GM12878 (cell line): ENCODE measurements around the gene OTOGL. TPM values are rescaled to one million over a fixed set of nuclear protein-coding genes. Genes with fewer than 3 reads are reported as not detected.

Experiments used
- ATAC-seq: fragments of 200-7000 bp; cut with Tn5 transposase; 3 replicates; pipeline ENCODE4 v1.9.1; 2020; ENCODE audit warnings: mild to moderate bottlenecking, moderate library complexity
- BruUV-seq: library from RNA; stranded (reverse); fragments of 400-500 nt; replicated peaks from 2 replicates; lab custom pipeline; 2021; lab: Mats Ljungman, UMichigan
- CTCF ChIA-PET: fragments of 300-600 bp; sonication (Branson Sonifier 250); formaldehyde crosslinking; extraction: SDS; loops from one replicate; lab custom pipeline; 2021; ENCODE audit warnings: inconsistent platforms; lab: Yijun Ruan, JAX
- POLR2A ChIA-PET: fragments of 350-600 bp; formaldehyde crosslinking; extraction: SDS; loops from one replicate; lab custom pipeline; 2021; ENCODE audit warnings: inconsistent platforms; lab: Charles Lee
- RAD21 ChIA-PET: fragments of 300-600 bp; sonication (Branson Sonifier 250); formaldehyde crosslinking; loops from one replicate; lab custom pipeline; 2023; ENCODE audit warnings: antibody characterized with exemption; ENCODE audit not compliant: unreplicated experiment; lab: Charles Lee
- SMC1A ChIA-PET: fragments of 300-600 bp; sonication (Branson Sonifier 250); formaldehyde crosslinking; loops from one replicate; lab custom pipeline; 2023; ENCODE audit not compliant: unreplicated experiment, uncharacterized antibody; lab: Charles Lee
- DNase-seq: peaks from one replicate; pipeline ENCODE4 v3.0.0-alpha.2; 2011; ENCODE audit warnings: low read depth, low spot score
- FAIRE-seq: peaks from 3 replicates; lab custom pipeline; 2011; peaks lifted over from hg19 to GRCh38; lab: Jason Lieb, UNC
- H2AFZ ChIP-seq: 2 replicates; pipeline ENCODE4 v1.6.0; 2011; ENCODE audit warnings: low read depth, low read length, control low read depth; ENCODE audit not compliant: control insufficient read depth
- H3K27ac ChIP-seq: 2 replicates; pipeline ENCODE4 v1.5.1; 2011; ENCODE audit warnings: control low read depth; ENCODE audit not compliant: control insufficient read depth, insufficient read depth
- H3K27me3 ChIP-seq, 2 experiments: replicated peaks in 1 of 2; 2 replicates each; pipeline versions ENCODE4 v1.6.0 to v1.6.1; 2011; ENCODE audit warnings: low read length in 1 of 2; ENCODE audit not compliant: control insufficient read depth in 2 of 2, insufficient read depth in 2 of 2
- H3K36me3 ChIP-seq, 2 experiments: 2 replicates each; pipeline ENCODE4 v1.5.1; 2011; ENCODE audit warnings: low read length in 1 of 2; ENCODE audit not compliant: control insufficient read depth in 2 of 2, insufficient read depth in 2 of 2
- H3K4me1 ChIP-seq: 2 replicates; pipeline ENCODE4 v1.6.1; 2011; ENCODE audit warnings: mild to moderate bottlenecking, low read length, moderate library complexity, mixed read lengths; ENCODE audit not compliant: control insufficient read depth, insufficient read depth
- H3K4me2 ChIP-seq: 2 replicates; pipeline ENCODE4 v1.6.0; 2011; ENCODE audit warnings: control low read depth; ENCODE audit not compliant: control insufficient read depth, insufficient read depth
- H3K4me3 ChIP-seq: fragments of 200-600 bp; sonication (generic); 2 replicates; pipeline ENCODE4 v1.5.1; 2016
- H3K79me2 ChIP-seq: 2 replicates; pipeline ENCODE4 v1.6.0; 2011; ENCODE audit warnings: low read length; ENCODE audit not compliant: control insufficient read depth, insufficient read depth
- H3K9ac ChIP-seq: 2 replicates; pipeline ENCODE4 v1.8.0; 2011; ENCODE audit warnings: low read length, control low read depth, mixed read lengths; ENCODE audit not compliant: control insufficient read depth, insufficient read depth
- H3K9me3 ChIP-seq: replicated peaks from 3 replicates; pipeline ENCODE4 v1.5.1; 2011; ENCODE audit warnings: mild to moderate bottlenecking, low read length; ENCODE audit not compliant: control insufficient read depth, insufficient read depth
- H4K20me1 ChIP-seq: 2 replicates; pipeline ENCODE4 v1.6.0; 2011; ENCODE audit not compliant: control insufficient read depth, insufficient read depth
- ATF7 ChIP-seq: fragments of 450-650 bp; IDR thresholded peaks from 2 replicates; pipeline ENCODE4 v1.6.1; 2016; ENCODE audit warnings: low read depth, mild to moderate bottlenecking
- CREB1 ChIP-seq: IDR thresholded peaks from 2 replicates; pipeline ENCODE4 v1.6.1; 2012; ENCODE audit warnings: low read depth, mild to moderate bottlenecking, inconsistent platforms
- FOS ChIP-seq: IDR thresholded peaks from 3 replicates; pipeline ENCODE4 v1.6.1; 2011; ENCODE audit warnings: borderline replicate concordance; ENCODE audit not compliant: insufficient read length; ENCODE audit errors: extremely low read depth
- HDGF ChIP-seq: fragments of 450-650 bp; IDR thresholded peaks from 2 replicates; pipeline ENCODE4 v1.6.1; 2016; ENCODE audit warnings: antibody characterized with exemption
- JUND ChIP-seq: IDR thresholded peaks from 2 replicates; pipeline ENCODE4 v1.6.1; 2012; ENCODE audit warnings: low read depth, mild to moderate bottlenecking, low read length, improper control_type of control experiment, moderate library complexity
- NBN ChIP-seq: fragments of 450-650 bp; IDR thresholded peaks from 2 replicates; pipeline ENCODE4 v1.6.1; 2016
- NFYA ChIP-seq: IDR thresholded peaks from 2 replicates; pipeline ENCODE4 v1.6.1; 2011; ENCODE audit warnings: low read depth, mild to moderate bottlenecking, low read length, improper control_type of control experiment, borderline replicate concordance
- PAX8 ChIP-seq: fragments of 450-650 bp; IDR thresholded peaks from 2 replicates; pipeline ENCODE4 v1.6.1; 2017; ENCODE audit warnings: mild to moderate bottlenecking, moderate library complexity
- REST ChIP-seq: IDR thresholded peaks from 2 replicates; pipeline ENCODE4 v1.6.1; 2012; ENCODE audit warnings: mild to moderate bottlenecking, low read depth, low read length
- SMARCA5 ChIP-seq: fragments of 450-650 bp; IDR thresholded peaks from 2 replicates; pipeline ENCODE4 v1.6.1; 2017; ENCODE audit warnings: mild to moderate bottlenecking
- TCF7 ChIP-seq: IDR thresholded peaks from 2 replicates; pipeline ENCODE4 v1.6.1; 2014; ENCODE audit warnings: antibody characterized with exemption, borderline replicate concordance
- ZBTB11 ChIP-seq: fragments of 450-650 bp; formaldehyde crosslinking; IDR thresholded peaks from 2 replicates; pipeline ENCODE4 v1.5.0; 2022; ENCODE audit warnings: mild to moderate bottlenecking, missing genetic modification characterization
- ZNF622 ChIP-seq: fragments of 450-650 bp; IDR thresholded peaks from 2 replicates; pipeline ENCODE4 v1.6.1; 2017; ENCODE audit warnings: mild to moderate bottlenecking, inconsistent platforms
- WGBS: methylation state at CpG from one replicate; pipeline ENCODE4 v1.1.6; 2016; ENCODE audit warnings: low lambda C conversion rate; ENCODE audit not compliant: insufficient replicate concordance, insufficient coverage; ENCODE audit errors: missing lambda C conversion rate; 5-methylcytosine and 5-hydroxymethylcytosine counted together
- in situ Hi-C: fragments of 300-500 bp; cut with MboI; formaldehyde crosslinking; loops from 9 replicates; pipeline ENCODE4 v1.14.3; 2018; ENCODE audit warnings: mixed read lengths
- intact Hi-C: fragments of 100-400 bp; cut with micrococcal nuclease; formaldehyde crosslinking; loops from one replicate; pipeline ENCODE4 v1.14.2; 2022; ENCODE audit not compliant: unreplicated experiment
- polyA plus RNA-seq, 11 experiments: library from polyadenylated mRNA; depleted of rRNA in 4 of 11; unstranded in 6 of 11; stranded (reverse) in 5 of 11; fragments of >200 nt; fragmentation: Nextera tagmentation in 4 of 11; fragmentation: Illumina TruSeq in 1 of 11; extraction: Ambion mirVana in 4 of 11; extraction: Trizol in 1 of 11; gene quantifications; 1 replicate in 1 of 11; 2 replicates in 10 of 11; pipeline versions ENCODE4 v1.2.1 to v1.2.3, GENCODE V29; 2011 to 2016; ENCODE audit warnings: inconsistent platforms in 2 of 11, missing spikeins in 2 of 11, low read depth in 1 of 11
- total RNA-seq, 4 experiments: library from RNA; depleted of rRNA in 3 of 4; stranded (reverse); fragments of >200 nt in 3 of 4; fragmentation: Illumina TruSeq in 1 of 4; extraction: Trizol in 1 of 4; gene quantifications; 2 replicates each; pipeline versions ENCODE4 v1.2.1 to v1.2.3, GENCODE V29; 2013 to 2021
- TF ChIP-seq, protein P1 (sequence below): fragments of 450-650 bp; conservative IDR thresholded peaks from 2 replicates; pipeline ENCODE4 v1.6.1; 2017; ENCODE audit warnings: mild to moderate bottlenecking, moderate library complexity
- TF ChIP-seq, protein P2 (sequence below): fragments of 450-650 bp; IDR thresholded peaks from 2 replicates; pipeline ENCODE4 v1.6.1; 2016; ENCODE audit warnings: mild to moderate bottlenecking

Gene OTOGL
- total and polyA plus RNA-seq, 10 of the 15 experiments (the other 5 are each of a cell fraction or from before 2014, with no cell fraction given) = 0.04 to 3.7 (median 0.27) TPM

- TF ChIP-seq ZBTB11 (CRISPR knock-in tag) = no peak
- TF ChIP-seq REST = no peak
- TF ChIP-seq TCF7 = no peak
- TF ChIP-seq JUND = no peak
These were observed 1.3 kb downstream of the OTOGL start (continued) for GRCh38 chr12:80100591-80100990.

- H3K9ac ChIP-seq = no peak overlapping the region
- no peak overlapping the region for H3K4me2 ChIP-seq
- H3K4me3 ChIP-seq = no peak overlapping the region
- SMC1A ChIA-PET = no interaction called here
- no peaks in the 10 kb centered on the region for H3K9me3 ChIP-seq
- in situ Hi-C loops = no loop called here
- H3K27me3 ChIP-seq = no peaks in the 10 kb centered on the region; a peak in 2 of 4 replicates
- FAIRE-seq (no peak), ATAC-seq (no peak), DNase-seq (no peak)
- POLR2A ChIA-PET = no interaction called here
- no peaks in the 10 kb centered on the region for H4K20me1 ChIP-seq
- intact Hi-C loops = no loop called here
- no peaks in the 10 kb centered on the region for H3K4me1 ChIP-seq
- RAD21 ChIA-PET = no interaction called here
- no TSS peak for BruUV-seq
- no peaks in the 10 kb centered on the region for H3K36me3 ChIP-seq
- WGBS = 97% methylated on average over 2 of the region's 2 CpGs
- H2AFZ ChIP-seq = no peak overlapping the region
- no peak overlapping the region for H3K27ac ChIP-seq
- CTCF ChIA-PET = no interaction called here
- no peaks in the 10 kb centered on the region for H3K79me2 ChIP-seq
- TF ChIP-seq FOS (no peak), ZNF622 (no peak), SMARCA5 (no peak), NFYA (no peak), PAX8 (no peak), NBN (no peak), HDGF (no peak), CREB1 (no peak), ATF7 (no peak)
- TF ChIP-seq, protein P1, sequence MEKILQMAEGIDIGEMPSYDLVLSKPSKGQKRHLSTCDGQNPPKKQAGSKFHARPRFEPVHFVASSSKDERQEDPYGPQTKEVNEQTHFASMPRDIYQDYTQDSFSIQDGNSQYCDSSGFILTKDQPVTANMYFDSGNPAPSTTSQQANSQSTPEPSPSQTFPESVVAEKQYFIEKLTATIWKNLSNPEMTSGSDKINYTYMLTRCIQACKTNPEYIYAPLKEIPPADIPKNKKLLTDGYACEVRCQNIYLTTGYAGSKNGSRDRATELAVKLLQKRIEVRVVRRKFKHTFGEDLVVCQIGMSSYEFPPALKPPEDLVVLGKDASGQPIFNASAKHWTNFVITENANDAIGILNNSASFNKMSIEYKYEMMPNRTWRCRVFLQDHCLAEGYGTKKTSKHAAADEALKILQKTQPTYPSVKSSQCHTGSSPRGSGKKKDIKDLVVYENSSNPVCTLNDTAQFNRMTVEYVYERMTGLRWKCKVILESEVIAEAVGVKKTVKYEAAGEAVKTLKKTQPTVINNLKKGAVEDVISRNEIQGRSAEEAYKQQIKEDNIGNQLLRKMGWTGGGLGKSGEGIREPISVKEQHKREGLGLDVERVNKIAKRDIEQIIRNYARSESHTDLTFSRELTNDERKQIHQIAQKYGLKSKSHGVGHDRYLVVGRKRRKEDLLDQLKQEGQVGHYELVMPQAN = no peak
- TF ChIP-seq, protein P2, sequence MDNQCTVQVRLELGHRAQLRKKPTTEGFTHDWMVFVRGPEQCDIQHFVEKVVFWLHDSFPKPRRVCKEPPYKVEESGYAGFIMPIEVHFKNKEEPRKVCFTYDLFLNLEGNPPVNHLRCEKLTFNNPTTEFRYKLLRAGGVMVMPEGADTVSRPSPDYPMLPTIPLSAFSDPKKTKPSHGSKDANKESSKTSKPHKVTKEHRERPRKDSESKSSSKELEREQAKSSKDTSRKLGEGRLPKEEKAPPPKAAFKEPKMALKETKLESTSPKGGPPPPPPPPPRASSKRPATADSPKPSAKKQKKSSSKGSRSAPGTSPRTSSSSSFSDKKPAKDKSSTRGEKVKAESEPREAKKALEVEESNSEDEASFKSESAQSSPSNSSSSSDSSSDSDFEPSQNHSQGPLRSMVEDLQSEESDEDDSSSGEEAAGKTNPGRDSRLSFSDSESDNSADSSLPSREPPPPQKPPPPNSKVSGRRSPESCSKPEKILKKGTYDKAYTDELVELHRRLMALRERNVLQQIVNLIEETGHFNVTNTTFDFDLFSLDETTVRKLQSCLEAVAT = no peak
These were observed 1.8 kb downstream of the OTOGL start for GRCh38 chr12:80101126-80101525.
